ENCODE measurements around the gene NECTIN1. TPM values are rescaled to one million over a fixed set of nuclear protein-coding genes. Genes with fewer than 3 reads are reported as not detected.
A peak's percentile ranks its signal among the peaks of the same experiment; 100 is the strongest.

The NECTIN1 gene
- total and polyA plus RNA-seq, 2 of the 4 experiments (the other 2 are of a cell fraction): 2.3 to 4.2 TPM

- no peaks in the 10 kb centered on the region for H3K9me1 ChIP-seq (ENCODE audit: insufficient read depth, low read length)
Measured at GRCh38 chr11:119759747-119760412, 30.9 kb upstream of the NECTIN1 start.

More at GRCh38 chr11:119759747-119760412, 30.9 kb upstream of the NECTIN1 start:
- BruUV-seq (replicated peaks): no TSS peak
- Histone ChIP-seq H3K79me1 (ENCODE audit: low read depth in 1 of 2, low read length in 2 of 2) (no peaks in the 10 kb centered on the region), H4K8ac (ENCODE audit: low read depth in 2 of 2, low read length in 2 of 2) (no peak overlapping the region), H3K23ac (ENCODE audit: low read depth, low read length) (no peak overlapping the region), H2AFZ (replicated peaks; ENCODE audit: low read length, poor library complexity) (no peak overlapping the region), H3K9me3 (ENCODE audit: control insufficient read depth, insufficient read depth, low read length) (0 out of 2 replicates have a peak, but pooled peaks cover 2% of the 10 kb centered on the region), H4K5ac (ENCODE audit: low read depth, low read length) (no peak overlapping the region), H2BK15ac (ENCODE audit: low read depth, low read length) (no peak overlapping the region), H2BK5ac (ENCODE audit: low read depth, low read length, poor library complexity, severe bottlenecking) (no peak overlapping the region), H3K4me2 (ENCODE audit: low read depth, low read length) (no peak overlapping the region), H3K18ac (ENCODE audit: low read depth, low read length) (no peak overlapping the region), H3K9ac (ENCODE audit: low read depth, low read length) (no peak overlapping the region), H2BK20ac (ENCODE audit: low read depth, low read length) (no peak overlapping the region), H4K91ac (ENCODE audit: insufficient read depth, low read depth, low read length) (no peak overlapping the region), H3K4me3 (ENCODE audit: insufficient read depth, low read depth, low read length) (no peak overlapping the region), H3K36me3 (ENCODE audit: control insufficient read depth, insufficient read depth, low read length) (no peaks in the 10 kb centered on the region), H3K14ac (replicated peaks; ENCODE audit: low read depth, low read length) (no peak overlapping the region), H3K4me1 (ENCODE audit: control insufficient read depth, insufficient read depth, low read length) (no peaks in the 10 kb centered on the region), H2BK120ac (ENCODE audit: low read depth, low read length) (no peak overlapping the region), H3K27ac (ENCODE audit: insufficient read depth, low read length) (no peak overlapping the region), H2AK5ac (ENCODE audit: low read depth, low read length) (no peak overlapping the region), H3K56ac (ENCODE audit: extremely low read depth, insufficient read depth, low read length) (no peak overlapping the region), H2AK9ac (replicated peaks; ENCODE audit: low read depth, low read length, poor library complexity) (peak overlapping the region; percentile 56), H4K20me1 (ENCODE audit: insufficient read depth, low read length) (no peaks in the 10 kb centered on the region), H3K27me3 (ENCODE audit: control insufficient read depth, insufficient read depth, low read length) (peaks cover 22% of the 10 kb centered on the region), H3K4ac (ENCODE audit: low read depth, low read length) (no peak overlapping the region)
- CTCF ChIA-PET: interaction anchor here (1.1 kb wide), 1 partner anchor 30 kb away, joined by 3 read pairs; no protein-coding TSS in a partner anchor
- TF ChIP-seq BHLHE40 (IDR thresholded peaks at IDR 0.05; ENCODE audit: low read depth, low read length) (no peak), CHD1 (IDR thresholded peaks at IDR 0.05; ENCODE audit: low read depth, low read length) (no peak), MAZ (IDR thresholded peaks at IDR 0.05; ENCODE audit: borderline replicate concordance, low read depth, low read length) (no peak), POLR2A (IDR thresholded peaks at IDR 0.05; ENCODE audit: low read depth, low read length) (no peak), USF2 (IDR thresholded peaks at IDR 0.05; ENCODE audit: low read depth, low read length) (no peak), ELK1 (IDR thresholded peaks at IDR 0.05; ENCODE audit: borderline replicate concordance, low read depth, low read length) (no peak), FOS (IDR thresholded peaks at IDR 0.05; ENCODE audit: low read depth, low read length) (no peak), RFX5 (IDR thresholded peaks at IDR 0.05; ENCODE audit: low read depth, low read length) (no peak), MAFK (IDR thresholded peaks at IDR 0.05; ENCODE audit: low read depth, low read length) (no peak)
- dilution Hi-C loops (cut with HindIII; ENCODE audit: low sequenced_read_pairs, unreplicated experiment) (no loop called here), intact Hi-C loops (cut with micrococcal nuclease) (no loop called here), in situ Hi-C loops (cut with MboI; ENCODE audit: low sequenced_read_pairs) (no loop called here)
- POLR2A ChIA-PET (ENCODE audit: unreplicated experiment): no interaction called here
- DNase-seq: no peak
- WGBS, 2 experiments (ENCODE audit: extremely low coverage in 2 of 2, insufficient read length in 1 of 2): 40% methylated on average over 1 of the region's 5 CpGs; no CpG with 5 or more reads in 1 of the 2 experiments
- ATAC-seq (ENCODE audit: low read depth): no peak

All from IMR-90 (cell line).